SK-N-MC (cell line): ENCODE data around the gene EMSY.

Experiments
- EZH2 ChIP-seq: fragments of 200-600 bp; sonication (generic); IDR thresholded peaks from one replicate; pipeline ENCODE4 v1.6.1; 2017; ENCODE audit warnings: antibody characterized with exemption
- FOXP2 ChIP-seq: optimal IDR thresholded peaks from 2 replicates; pipeline ENCODE3; 2011; ENCODE audit warnings: mild to moderate bottlenecking, moderate library complexity; ENCODE audit not compliant: insufficient read depth; ENCODE audit errors: extremely low read length, control extremely low read depth
- POLR2AphosphoS5 ChIP-seq: IDR thresholded peaks from 2 replicates; pipeline ENCODE4 v1.6.1; 2012; ENCODE audit warnings: mild to moderate bottlenecking, low read depth, low read length, borderline replicate concordance

DNA sequence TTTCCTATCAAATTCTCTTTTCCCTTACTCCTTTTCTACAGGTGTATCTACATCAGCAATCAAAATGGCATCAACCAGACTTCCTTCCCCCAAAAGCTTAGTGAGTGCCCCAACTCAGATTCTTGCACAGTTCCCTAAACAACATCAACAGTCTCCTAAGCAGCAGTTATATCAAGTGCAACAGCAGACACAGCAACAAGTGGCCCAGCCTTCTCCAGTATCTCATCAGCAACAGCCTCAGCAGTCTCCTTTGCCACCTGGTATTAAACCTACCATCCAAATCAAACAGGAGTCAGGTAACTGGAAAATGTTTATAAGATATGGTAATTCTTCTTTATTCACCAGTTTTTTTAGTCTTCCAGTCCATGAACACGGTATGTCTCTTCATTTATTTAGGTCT, 51.4 kb downstream of the EMSY start:
- TF ChIP-seq EZH2 (no peak), FOXP2 (no peak), POLR2AphosphoS5 (no peak)
